ENCODE measurements around the gene SMS.

- TF ChIP-seq MAX (IDR thresholded peaks at IDR 0.05) = no peak
- no peak for TF ChIP-seq REST (IDR thresholded peaks at IDR 0.05; ENCODE audit: low read depth)
- no peak for TF ChIP-seq TAF1 (IDR thresholded peaks at IDR 0.05; ENCODE audit: low read depth)
- TF ChIP-seq YY1 (IDR thresholded peaks at IDR 0.05; ENCODE audit: low read depth) = no peak
- TF ChIP-seq ZBTB7A (IDR thresholded peaks at IDR 0.05; ENCODE audit: low read depth) = no peak
- no peak for TF ChIP-seq EP300 (IDR thresholded peaks at IDR 0.05; ENCODE audit: borderline replicate concordance)
- TF ChIP-seq USF1 (IDR thresholded peaks at IDR 0.05) = no peak
- no peak for TF ChIP-seq TCF12 (IDR thresholded peaks at IDR 0.05; ENCODE audit: low read depth)
These were observed 15.1 kb downstream of the SMS start for GRCh38 chrX:21955403-21956189.

Measured in Ishikawa (cell line).